Muscle layer of duodenum (tissue), 2 donors: ENCODE results near the gene PIGC.
A peak's percentile ranks its signal among the peaks of the same experiment; 100 is the strongest.

Experiments used
- H3K27ac ChIP-seq: one replicate; pipeline ENCODE4 v1.7.0; 2013; ENCODE audit warnings: mild to moderate bottlenecking, low read length
- H3K27me3 ChIP-seq: one replicate; pipeline ENCODE4 v1.7.0; 2013; ENCODE audit warnings: low read depth, mild to moderate bottlenecking, control low read depth, low read length
- H3K36me3 ChIP-seq, 2 donors: one replicate each; pipeline ENCODE4 v1.7.0; 2013; ENCODE audit warnings: low read length in 2 of 2, control low read depth in 1 of 2, mild to moderate bottlenecking in 1 of 2; ENCODE audit not compliant: insufficient read depth in 2 of 2, control insufficient read depth in 1 of 2
- H3K4me1 ChIP-seq, 2 donors: one replicate each; pipeline ENCODE4 v1.7.0; 2013; ENCODE audit warnings: low read length in 2 of 2, mild to moderate bottlenecking in 2 of 2, control low read depth in 1 of 2, moderate library complexity in 1 of 2; ENCODE audit not compliant: insufficient read depth in 2 of 2, control insufficient read depth in 1 of 2
- H3K4me3 ChIP-seq, 2 donors: one replicate each; pipeline ENCODE4 v1.7.0; 2013; ENCODE audit warnings: low read length in 2 of 2, low read depth in 1 of 2, mild to moderate bottlenecking in 1 of 2
- H3K9me3 ChIP-seq, 2 donors: one replicate each; pipeline ENCODE4 v1.7.0; 2013; ENCODE audit warnings: low read length in 2 of 2, control low read depth in 1 of 2, mild to moderate bottlenecking in 1 of 2; ENCODE audit not compliant: control insufficient read depth in 1 of 2
- donor health status: healthy.

PIGC gene

DNA sequence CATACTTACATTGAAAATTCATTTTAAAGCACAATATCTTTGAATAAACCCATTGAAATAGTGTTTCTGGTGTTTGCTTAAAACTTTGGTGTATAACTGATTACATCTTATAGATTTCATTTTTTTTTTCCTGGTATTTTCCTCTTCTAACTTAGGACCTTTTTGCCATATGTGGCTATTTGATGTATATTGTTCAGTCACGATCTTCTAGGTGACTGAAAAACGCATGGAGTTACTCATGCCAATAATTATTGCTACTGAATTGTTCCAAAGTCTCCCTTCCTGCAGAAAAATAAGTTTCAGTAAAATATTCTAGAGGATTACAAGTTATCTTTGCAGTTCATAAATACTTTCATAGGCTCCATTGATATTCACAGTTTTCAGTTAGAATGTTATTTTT, 46.2 kb downstream of the PIGC start:
- H3K4me1 ChIP-seq: peaks cover 8 to 25% of the 10 kb centered on the region in 2 donors
- no peaks in the 10 kb centered on the region for H3K9me3 ChIP-seq
- no peak overlapping the region for H3K27ac ChIP-seq
- no peaks in the 10 kb centered on the region for H3K36me3 ChIP-seq
- H3K27me3 ChIP-seq: no peaks in the 10 kb centered on the region
- H3K4me3 ChIP-seq: no peak overlapping the region

- Histone ChIP-seq H3K36me3 (no peaks in the 10 kb centered on the region), H3K27me3 (no peaks in the 10 kb centered on the region), H3K9me3 (no peaks in the 10 kb centered on the region), H3K4me3 (no peak overlapping the region), H3K4me1 (peaks cover 8 to 29% of the 10 kb centered on the region in 2 donors), H3K27ac (no peak overlapping the region)
Observed at GRCh38 chr1:172397221-172397620, 46.6 kb downstream of the PIGC start.

- no peaks in the 10 kb centered on the region for H3K9me3 ChIP-seq
- no peaks in the 10 kb centered on the region for H3K27me3 ChIP-seq
- H3K27ac ChIP-seq: no peak overlapping the region
- H3K4me3 ChIP-seq: no peak overlapping the region
- H3K4me1 ChIP-seq: peaks cover 8 to 43% of the 10 kb centered on the region in 2 donors
- H3K36me3 ChIP-seq: no peaks in the 10 kb centered on the region
Observed at GRCh38 chr1:172395576-172395975, 48.3 kb downstream of the PIGC start.

DNA sequence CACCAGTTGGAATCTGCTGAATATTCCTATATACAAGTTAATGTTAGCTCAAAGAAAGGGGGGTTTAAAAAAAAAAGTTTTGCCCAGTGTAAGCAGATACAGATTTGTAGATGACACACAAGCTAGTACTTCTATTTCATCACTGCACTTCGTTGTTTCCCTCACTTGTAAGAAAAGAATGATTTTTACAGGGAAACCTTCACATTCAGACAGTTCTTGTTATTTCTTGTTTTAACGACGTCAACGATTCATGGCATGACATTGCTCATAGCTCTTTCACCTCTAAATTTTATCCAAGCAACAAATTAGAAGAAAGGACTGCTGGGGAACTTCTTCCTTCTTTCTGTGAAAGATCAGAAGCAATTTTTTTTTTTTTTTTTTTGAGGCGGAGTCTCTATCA, 49.1 kb downstream of the PIGC start:
- H3K27me3 ChIP-seq: no peaks in the 10 kb centered on the region
- no peaks in the 10 kb centered on the region for H3K9me3 ChIP-seq
- peak overlapping the region; percentile 48 for H3K27ac ChIP-seq

DNA sequence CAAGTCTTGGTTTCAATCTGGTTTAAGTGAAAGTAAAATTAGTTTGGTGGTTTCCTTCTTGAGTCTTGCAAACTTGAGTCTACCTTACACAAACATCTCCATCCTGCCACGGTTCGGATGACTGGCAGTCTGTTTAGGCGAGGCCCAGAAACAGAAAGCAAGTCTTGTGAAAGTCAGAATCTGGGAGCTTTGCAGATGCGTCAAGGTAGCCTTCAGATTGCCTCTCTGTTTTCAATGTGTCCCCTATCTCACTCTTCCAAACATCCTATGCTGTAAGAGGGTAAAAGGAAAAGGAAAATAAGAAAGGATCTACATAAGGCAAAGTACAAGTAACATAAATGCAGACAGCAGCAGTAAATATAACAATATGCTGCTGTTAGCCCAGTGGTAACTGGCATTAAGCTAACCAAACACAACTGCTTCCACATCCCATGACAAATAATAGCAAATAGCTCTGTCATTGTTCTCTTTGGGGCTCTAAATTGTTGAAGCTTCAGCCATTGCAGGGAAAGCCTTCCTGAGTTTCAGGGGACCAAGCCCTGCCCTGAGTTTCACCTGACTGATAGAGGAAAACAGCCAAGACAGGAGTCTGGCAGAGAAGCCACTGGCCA, 49.6 kb downstream of the PIGC start:
- H3K4me1 ChIP-seq: peaks cover 8 to 47% of the 10 kb centered on the region in 2 donors
- H3K4me3 ChIP-seq: peak overlapping the region; percentile 16 to 28
- peak overlapping the region; percentile 48 for H3K27ac ChIP-seq

More for the DNA sequence above, 49.1 kb downstream of the PIGC start:
- Histone ChIP-seq H3K4me3 (no peak overlapping the region), H3K36me3 (no peaks in the 10 kb centered on the region), H3K4me1 (peaks cover 8 to 47% of the 10 kb centered on the region in 2 donors)

DNA sequence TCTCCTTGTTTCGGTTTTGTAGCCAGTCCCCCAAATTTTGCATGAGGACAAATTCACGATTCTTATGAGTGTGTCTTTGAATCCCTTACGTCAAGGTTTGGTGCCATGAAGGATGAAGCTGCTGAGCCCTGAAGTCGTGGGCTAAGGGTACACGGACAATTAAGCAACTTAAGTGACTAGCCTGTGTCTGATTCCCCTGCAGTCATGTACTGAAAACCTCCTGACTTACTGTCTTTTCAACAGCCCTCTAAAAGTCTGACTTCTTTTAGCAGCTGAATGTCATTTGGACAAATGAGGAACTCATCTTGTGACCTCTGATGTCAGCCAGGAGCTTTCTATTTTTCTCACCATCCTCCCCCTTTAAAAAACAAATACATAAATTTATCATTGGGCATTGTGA, 50.5 kb downstream of the PIGC start:
- Histone ChIP-seq H3K36me3 (no peaks in the 10 kb centered on the region), H3K27me3 (no peaks in the 10 kb centered on the region), H3K27ac (no peak overlapping the region), H3K4me1 (peaks cover 8 to 47% of the 10 kb centered on the region in 2 donors), H3K4me3 (no peak overlapping the region), H3K9me3 (no peaks in the 10 kb centered on the region)

More for the DNA sequence above, 49.6 kb downstream of the PIGC start:
- Histone ChIP-seq H3K36me3 (no peaks in the 10 kb centered on the region), H3K9me3 (no peaks in the 10 kb centered on the region), H3K27me3 (no peaks in the 10 kb centered on the region)

- Histone ChIP-seq H3K4me1 (peaks cover 8 to 40% of the 10 kb centered on the region in 2 donors), H3K4me3 (no peak overlapping the region), H3K9me3 (no peaks in the 10 kb centered on the region), H3K27me3 (no peaks in the 10 kb centered on the region), H3K36me3 (no peaks in the 10 kb centered on the region), H3K27ac (no peak overlapping the region)
Observed at GRCh38 chr1:172391976-172392375, 51.9 kb downstream of the PIGC start.
